ENCODE results near the gene FRMD4B. TPM values are rescaled to one million over a fixed set of nuclear protein-coding genes. Genes with fewer than 3 reads are reported as not detected.

FRMD4B gene
- total RNA-seq, 4 donors from 2014 or later: 15.5 to 36.7 (median 26.0) TPM

DNA sequence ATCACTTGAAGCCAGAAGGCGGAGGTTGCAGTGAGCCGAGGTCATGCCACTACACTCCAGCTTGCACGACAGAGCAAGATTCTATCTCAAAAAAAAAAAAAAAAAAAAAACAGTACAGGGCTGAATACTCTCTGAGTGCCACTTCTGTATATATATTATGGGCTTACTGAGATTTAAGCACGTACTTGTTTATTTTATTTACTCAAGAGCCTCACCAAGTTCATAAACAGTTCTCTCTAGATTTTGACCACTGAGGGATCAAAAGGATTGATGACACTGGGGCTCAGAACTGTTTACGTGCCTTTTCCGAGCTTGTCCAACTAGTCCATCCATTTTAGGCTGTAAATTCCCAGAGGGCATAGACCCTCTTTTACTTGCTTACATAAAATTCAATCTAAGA is 81.5 kb downstream of the FRMD4B start:
- no peak overlapping the region for H3K27ac ChIP-seq
- H3K4me1 ChIP-seq: peaks cover 0 to 13% (median 0%) of the 10 kb centered on the region in 4 donors
- no peaks in the 10 kb centered on the region for H3K27me3 ChIP-seq
- no peaks in the 10 kb centered on the region for H3K36me3 ChIP-seq
- intact Hi-C loops (cut with DNase I; ENCODE audit: low total_unique reads): no loop called here
- no peak for TF ChIP-seq EP300 (IDR thresholded peaks at IDR 0.05; ENCODE audit: low read depth)
- TF ChIP-seq POLR2A (IDR thresholded peaks at IDR 0.05): no peak
- TF ChIP-seq, protein P1, sequence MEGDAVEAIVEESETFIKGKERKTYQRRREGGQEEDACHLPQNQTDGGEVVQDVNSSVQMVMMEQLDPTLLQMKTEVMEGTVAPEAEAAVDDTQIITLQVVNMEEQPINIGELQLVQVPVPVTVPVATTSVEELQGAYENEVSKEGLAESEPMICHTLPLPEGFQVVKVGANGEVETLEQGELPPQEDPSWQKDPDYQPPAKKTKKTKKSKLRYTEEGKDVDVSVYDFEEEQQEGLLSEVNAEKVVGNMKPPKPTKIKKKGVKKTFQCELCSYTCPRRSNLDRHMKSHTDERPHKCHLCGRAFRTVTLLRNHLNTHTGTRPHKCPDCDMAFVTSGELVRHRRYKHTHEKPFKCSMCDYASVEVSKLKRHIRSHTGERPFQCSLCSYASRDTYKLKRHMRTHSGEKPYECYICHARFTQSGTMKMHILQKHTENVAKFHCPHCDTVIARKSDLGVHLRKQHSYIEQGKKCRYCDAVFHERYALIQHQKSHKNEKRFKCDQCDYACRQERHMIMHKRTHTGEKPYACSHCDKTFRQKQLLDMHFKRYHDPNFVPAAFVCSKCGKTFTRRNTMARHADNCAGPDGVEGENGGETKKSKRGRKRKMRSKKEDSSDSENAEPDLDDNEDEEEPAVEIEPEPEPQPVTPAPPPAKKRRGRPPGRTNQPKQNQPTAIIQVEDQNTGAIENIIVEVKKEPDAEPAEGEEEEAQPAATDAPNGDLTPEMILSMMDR (IDR thresholded peaks at IDR 0.05): no peak
- TF ChIP-seq POLR2AphosphoS5 (IDR thresholded peaks at IDR 0.05): no peak
- no peak for DNase-seq
- no peaks in the 10 kb centered on the region for H3K9me3 ChIP-seq
- H3K4me3 ChIP-seq: no peak overlapping the region
- WGBS, 2 donors (ENCODE audit: low coverage in 1 of 2): 49 to 73% methylated on average over 4 to 6 of the region's 6 CpGs
- in situ Hi-C loops (cut with MboI; ENCODE audit: low pct_ligation_motif_present in 1 of 4, low pct_unique_long_range_greater_than_20kb in 1 of 4, low sequenced_read_pairs in 3 of 4): loop anchor here (5.0 to 25.0 kb wide), 4 partner anchors 108 to 358 kb away; no protein-coding TSS in a partner anchor

DNA sequence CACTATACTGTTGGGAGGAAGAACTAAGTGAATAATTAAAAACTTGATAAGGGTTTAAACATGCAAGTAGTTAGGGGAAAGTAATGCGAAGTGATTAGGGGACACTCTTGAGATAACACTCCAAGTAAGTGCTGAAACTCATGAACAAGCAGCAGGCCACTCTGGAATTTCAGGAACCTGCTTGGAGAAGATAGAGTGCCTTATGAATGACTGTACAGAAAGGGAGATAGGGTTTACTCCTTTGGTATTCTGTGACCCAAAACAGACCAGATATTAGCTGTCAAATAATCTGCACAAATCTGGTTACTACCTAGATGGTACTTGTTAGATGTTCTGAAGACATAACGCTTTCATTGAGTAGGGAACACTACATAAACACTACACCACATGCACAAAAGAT is 85.6 kb downstream of the FRMD4B start:
- no peaks in the 10 kb centered on the region for H3K4me1 ChIP-seq
- in situ Hi-C loops (cut with MboI; ENCODE audit: low pct_ligation_motif_present in 1 of 4, low pct_unique_long_range_greater_than_20kb in 1 of 4, low sequenced_read_pairs in 3 of 4): loop anchor here (5.0 to 25.0 kb wide), 4 partner anchors 112 to 362 kb away; no protein-coding TSS in a partner anchor
- H3K4me3 ChIP-seq: no peak overlapping the region
- WGBS, 2 donors (ENCODE audit: low coverage in 1 of 2): 87 to 91% methylated on average over 2 of the region's 2 CpGs
- H3K36me3 ChIP-seq: no peaks in the 10 kb centered on the region
- DNase-seq: no peak
- intact Hi-C loops (cut with DNase I; ENCODE audit: low total_unique reads): no loop called here
- no peaks in the 10 kb centered on the region for H3K9me3 ChIP-seq
- no peaks in the 10 kb centered on the region for H3K27me3 ChIP-seq
- no peak overlapping the region for H3K27ac ChIP-seq
- TF ChIP-seq, protein P1 (IDR thresholded peaks at IDR 0.05): no peak
- TF ChIP-seq EP300 (IDR thresholded peaks at IDR 0.05; ENCODE audit: low read depth) (no peak), POLR2AphosphoS5 (IDR thresholded peaks at IDR 0.05) (no peak), POLR2A (IDR thresholded peaks at IDR 0.05) (no peak)

DNA sequence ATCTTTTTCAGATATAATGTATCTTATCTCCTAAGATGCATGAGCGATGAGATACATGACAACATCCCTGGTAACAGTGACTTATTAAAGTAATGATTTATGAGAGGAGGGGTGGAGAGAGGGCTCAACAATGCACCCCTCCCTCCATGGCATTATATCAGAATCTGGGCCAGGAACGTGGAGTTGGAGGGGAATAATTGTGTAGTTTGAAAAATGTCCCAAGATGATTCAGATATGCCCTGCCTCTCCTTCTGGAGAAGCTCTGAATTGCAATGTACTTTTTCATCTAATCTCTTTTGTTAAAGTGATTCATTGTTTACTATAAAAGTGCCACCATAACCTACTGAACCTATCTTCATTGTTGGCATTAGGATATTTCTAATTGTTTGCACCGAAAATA is 86.5 kb downstream of the FRMD4B start:
- 73 to 78% methylated on average over 3 of the region's 3 CpGs for WGBS, 2 donors (ENCODE audit: low coverage in 1 of 2)
- Histone ChIP-seq H3K4me3 (no peak overlapping the region), H3K9me3 (no peaks in the 10 kb centered on the region), H3K4me1 (no peaks in the 10 kb centered on the region), H3K36me3 (no peaks in the 10 kb centered on the region), H3K27ac (no peak overlapping the region), H3K27me3 (no peaks in the 10 kb centered on the region)
- DNase-seq: no peak
- in situ Hi-C loops (cut with MboI; ENCODE audit: low pct_ligation_motif_present in 1 of 4, low pct_unique_long_range_greater_than_20kb in 1 of 4, low sequenced_read_pairs in 3 of 4) (no loop called here), intact Hi-C loops (cut with DNase I; ENCODE audit: low total_unique reads) (no loop called here)
- TF ChIP-seq POLR2AphosphoS5 (IDR thresholded peaks at IDR 0.05) (no peak), POLR2A (IDR thresholded peaks at IDR 0.05) (no peak), EP300 (IDR thresholded peaks at IDR 0.05; ENCODE audit: low read depth) (no peak)
- TF ChIP-seq, protein P1 (IDR thresholded peaks at IDR 0.05): no peak

DNA sequence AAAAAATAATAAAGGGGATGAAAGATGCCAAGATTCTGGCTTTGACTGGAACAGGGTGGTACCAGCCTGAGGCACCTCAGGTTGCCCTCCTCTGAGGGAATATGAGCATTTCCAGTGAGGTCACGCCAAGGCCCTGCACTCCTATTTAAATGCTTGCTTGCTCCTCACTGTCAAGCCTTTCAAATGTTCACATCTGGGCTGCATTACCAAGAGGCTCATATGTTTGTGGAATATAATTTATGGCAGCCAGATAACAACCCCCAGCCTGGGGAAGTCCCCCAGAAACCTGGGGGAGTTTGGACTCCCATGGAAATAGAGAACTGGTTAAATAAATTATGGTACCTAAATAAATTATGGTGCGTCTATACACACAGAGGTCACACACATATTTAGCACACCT is 88.4 kb downstream of the FRMD4B start:
- Histone ChIP-seq H3K27ac (no peak overlapping the region), H3K9me3 (no peaks in the 10 kb centered on the region), H3K4me1 (peaks cover 0 to 3% (median 0%) of the 10 kb centered on the region in 4 donors), H3K27me3 (no peaks in the 10 kb centered on the region), H3K36me3 (no peaks in the 10 kb centered on the region), H3K4me3 (no peak overlapping the region)
- 41 to 57% methylated on average over 2 of the region's 2 CpGs for WGBS, 2 donors (ENCODE audit: low coverage in 1 of 2)
- DNase-seq: no peak
- TF ChIP-seq POLR2AphosphoS5 (IDR thresholded peaks at IDR 0.05) (no peak), EP300 (IDR thresholded peaks at IDR 0.05; ENCODE audit: low read depth) (no peak), POLR2A (IDR thresholded peaks at IDR 0.05) (no peak)
- TF ChIP-seq, protein P1 (IDR thresholded peaks at IDR 0.05): no peak
- intact Hi-C loops (cut with DNase I; ENCODE audit: low total_unique reads) (no loop called here), in situ Hi-C loops (cut with MboI; ENCODE audit: low pct_ligation_motif_present in 1 of 4, low pct_unique_long_range_greater_than_20kb in 1 of 4, low sequenced_read_pairs in 3 of 4) (no loop called here)

Data from transverse colon (tissue), 4 donors.